IMR-90 (cell line): ENCODE results near the gene IP6K3.

ENCODE experiments used
- CEBPB ChIP-seq: IDR thresholded peaks from 2 replicates; pipeline ENCODE4 v1.6.1; 2012; ENCODE audit warnings: low read depth, low read length, improper control_type of control experiment
- CTCF ChIP-seq: conservative IDR thresholded peaks from 2 replicates; pipeline ENCODE4 v1.5.1; 2012; ENCODE audit warnings: mild to moderate bottlenecking, low read depth, low read length, improper control_type of control experiment
- MAZ ChIP-seq: IDR thresholded peaks from 2 replicates; pipeline ENCODE4 v1.6.1; 2012; ENCODE audit warnings: low read depth, mild to moderate bottlenecking, low read length, improper control_type of control experiment, moderate library complexity, borderline replicate concordance
- POLR2A ChIP-seq: IDR thresholded peaks from 2 replicates; pipeline ENCODE4 v1.6.1; 2012; ENCODE audit warnings: mild to moderate bottlenecking, low read depth, low read length
- RAD21 ChIP-seq: IDR thresholded peaks from 2 replicates; pipeline ENCODE4 v1.6.1; 2012; ENCODE audit warnings: low read length, improper control_type of control experiment
- RCOR1 ChIP-seq: IDR thresholded peaks from 2 replicates; pipeline ENCODE4 v1.6.1; 2012; ENCODE audit warnings: mild to moderate bottlenecking, low read length, improper control_type of control experiment; ENCODE audit not compliant: insufficient replicate concordance
- RFX5 ChIP-seq: IDR thresholded peaks from 2 replicates; pipeline ENCODE4 v1.8.0; 2012; ENCODE audit warnings: low read depth, mild to moderate bottlenecking, low read length, moderate library complexity
- SMC3 ChIP-seq: fragments of 150-350 bp; IDR thresholded peaks from 2 replicates; pipeline ENCODE4 v1.6.1; 2016; ENCODE audit warnings: low read depth, mild to moderate bottlenecking, antibody characterized with exemption, low read length, moderate library complexity

- TF ChIP-seq CTCF: no peak
- TF ChIP-seq SMC3: no peak
- no peak for TF ChIP-seq RAD21
- TF ChIP-seq POLR2A: no peak
- TF ChIP-seq RFX5: no peak
- no peak for TF ChIP-seq RCOR1
- TF ChIP-seq CEBPB: no peak
- no peak for TF ChIP-seq MAZ
Observed at GRCh38 chr6:33694401-33694931, 52.2 kb downstream of the IP6K3 start.
